Stimulated activated CD8-positive, alpha-beta memory T cell treated with anti-CD3 and anti-CD28 coated beads, Interleukin-15, amount 100 ng/mL, for 48 hours (primary cell): Measurements from ENCODE around the gene ACSF3.

Experiments
- DNase-seq, 2 donors: peaks; one replicate each; pipeline ENCODE4 v3.0.0-alpha.2; 2020; ENCODE audit warnings: low read depth in 2 of 2

The ACSF3 gene

DNA sequence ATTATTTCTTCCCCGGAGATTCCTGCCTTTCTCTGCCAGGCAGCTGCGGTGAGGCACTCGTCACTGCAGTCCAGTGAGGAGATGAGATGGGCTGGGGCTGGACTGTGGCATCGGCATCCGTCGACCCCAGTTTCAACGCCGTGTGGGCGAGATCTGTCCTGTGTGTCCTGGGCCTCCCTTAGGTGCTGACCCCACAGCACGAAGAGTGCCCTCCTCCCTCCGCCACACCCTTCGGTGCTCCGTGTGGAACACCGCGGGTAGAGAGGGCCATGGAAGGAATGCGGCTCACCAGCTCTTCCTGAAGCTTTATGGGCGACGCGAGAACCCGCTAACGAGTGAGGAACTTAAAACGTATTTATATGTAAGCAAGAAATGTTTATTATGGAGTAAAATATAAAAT, 17.6 kb downstream of the ACSF3 start:
- no peak for DNase-seq

DNA sequence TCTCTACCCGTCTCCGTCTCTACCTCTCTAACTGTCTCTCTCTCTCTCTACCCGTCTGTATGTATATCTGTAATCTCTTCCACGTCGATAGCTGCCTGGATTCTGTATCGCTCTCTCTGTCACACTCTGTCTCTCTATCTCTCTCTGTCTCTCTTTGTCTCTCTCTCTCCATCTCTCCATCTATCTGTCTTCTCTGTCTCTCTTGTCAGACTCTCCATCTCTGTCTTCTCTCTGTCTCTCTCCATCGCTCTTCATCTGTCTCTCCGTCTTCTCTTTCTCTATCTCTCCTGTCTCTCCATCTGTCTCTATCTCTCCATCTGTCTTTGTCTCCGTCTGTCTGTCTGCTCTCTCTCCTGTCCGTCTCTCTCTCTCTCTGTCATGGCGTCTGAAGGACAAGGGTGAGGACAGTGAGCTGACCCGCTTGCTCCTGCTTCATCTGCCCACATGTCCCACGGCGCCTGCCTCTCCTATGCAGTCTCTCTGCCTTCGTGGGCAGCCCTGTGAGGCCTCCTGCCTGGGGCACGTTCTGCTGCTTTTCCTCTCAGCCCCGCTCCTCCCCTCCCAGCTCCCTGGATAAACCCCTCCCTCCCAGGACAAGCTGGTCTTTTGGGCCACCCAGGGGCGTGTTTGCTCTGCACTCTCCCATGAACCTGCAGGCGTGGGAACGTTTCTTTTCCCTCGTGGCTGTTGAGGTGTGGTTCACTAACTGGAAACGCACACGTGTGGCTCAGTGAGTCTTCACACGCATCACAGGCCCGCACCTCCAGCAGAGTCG, 18.9 kb downstream of the ACSF3 start:
- DNase-seq = no peak

DNA sequence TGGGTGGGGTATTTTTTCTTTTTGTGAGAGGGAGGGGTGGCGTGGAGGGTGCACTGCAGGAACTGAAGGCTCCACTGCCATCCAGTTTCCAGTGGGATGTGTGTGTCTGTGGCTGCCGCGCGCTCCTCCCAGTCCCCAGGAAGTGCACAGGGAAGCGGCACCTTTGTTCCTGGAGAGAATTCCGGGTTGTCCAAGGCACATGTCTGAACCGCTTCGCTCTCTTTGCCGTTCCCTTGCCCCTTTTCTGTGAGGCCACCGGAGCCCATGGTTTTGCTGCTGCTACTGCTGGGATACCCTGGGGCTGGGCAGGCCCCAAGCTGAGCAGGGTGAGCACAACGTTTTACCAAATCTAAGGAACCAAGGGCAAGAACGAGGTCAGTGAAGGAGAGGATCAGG, 19.5 kb downstream of the ACSF3 start:
- no peak for DNase-seq

DNA sequence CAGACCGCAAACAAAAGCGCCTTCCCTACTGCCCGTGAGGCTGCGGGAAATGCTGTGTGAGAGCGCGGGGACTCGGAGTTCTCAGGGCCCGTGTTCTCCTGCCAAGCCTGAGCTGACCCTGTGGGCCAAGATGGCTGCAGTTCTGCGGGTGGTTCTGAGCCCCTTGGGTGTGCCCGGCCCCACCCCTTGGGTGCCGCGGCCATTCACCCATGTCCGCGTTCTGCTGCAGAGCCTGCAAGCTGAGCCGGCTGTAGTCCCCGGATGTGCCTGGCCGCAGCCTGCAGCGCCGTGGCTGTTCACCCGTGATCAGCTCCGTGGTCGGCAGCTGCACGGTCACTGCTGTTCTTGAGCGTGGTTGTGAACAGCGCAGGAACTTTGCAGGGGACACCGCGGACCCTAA, 20.0 kb downstream of the ACSF3 start:
- no peak for DNase-seq

DNA sequence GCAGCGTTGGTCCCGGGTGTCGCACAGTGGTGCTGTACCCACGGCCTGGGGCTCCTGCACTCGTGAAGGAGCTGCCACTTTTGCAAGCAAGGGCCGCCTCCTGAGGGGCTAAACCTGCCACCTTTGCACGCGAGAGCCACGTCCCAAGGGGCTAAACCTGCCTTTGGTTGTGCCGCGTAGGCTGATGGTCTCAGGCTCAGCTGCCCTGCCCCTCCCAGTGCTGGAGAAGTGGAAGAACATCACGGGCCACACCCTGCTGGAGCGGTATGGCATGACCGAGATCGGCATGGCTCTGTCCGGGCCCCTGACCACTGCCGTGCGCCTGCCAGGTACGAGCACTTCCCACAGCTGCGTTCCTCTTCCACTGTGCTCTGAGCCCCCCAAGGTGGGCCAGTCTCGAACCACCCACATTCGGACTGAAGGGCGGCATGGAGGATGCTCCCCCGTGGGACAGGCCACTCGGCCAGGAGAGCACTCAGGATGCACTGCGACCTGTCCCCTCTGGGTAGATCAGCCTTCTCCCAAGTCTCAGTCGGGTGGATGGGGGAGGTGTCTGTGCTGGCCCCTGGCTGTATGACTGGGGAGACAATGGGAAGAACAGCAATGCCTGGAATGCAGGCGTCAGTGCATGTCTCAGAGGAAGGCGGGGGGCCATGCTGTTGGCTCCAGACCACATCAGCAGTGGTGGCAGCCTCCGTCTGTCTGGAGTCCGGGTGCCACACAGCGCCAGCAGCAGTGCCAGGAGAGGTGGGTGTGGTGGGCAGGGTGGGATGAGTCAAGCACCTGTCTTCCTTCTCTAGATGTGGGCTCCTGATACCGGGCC, 20.7 kb downstream of the ACSF3 start:
- DNase-seq = no peak

DNA sequence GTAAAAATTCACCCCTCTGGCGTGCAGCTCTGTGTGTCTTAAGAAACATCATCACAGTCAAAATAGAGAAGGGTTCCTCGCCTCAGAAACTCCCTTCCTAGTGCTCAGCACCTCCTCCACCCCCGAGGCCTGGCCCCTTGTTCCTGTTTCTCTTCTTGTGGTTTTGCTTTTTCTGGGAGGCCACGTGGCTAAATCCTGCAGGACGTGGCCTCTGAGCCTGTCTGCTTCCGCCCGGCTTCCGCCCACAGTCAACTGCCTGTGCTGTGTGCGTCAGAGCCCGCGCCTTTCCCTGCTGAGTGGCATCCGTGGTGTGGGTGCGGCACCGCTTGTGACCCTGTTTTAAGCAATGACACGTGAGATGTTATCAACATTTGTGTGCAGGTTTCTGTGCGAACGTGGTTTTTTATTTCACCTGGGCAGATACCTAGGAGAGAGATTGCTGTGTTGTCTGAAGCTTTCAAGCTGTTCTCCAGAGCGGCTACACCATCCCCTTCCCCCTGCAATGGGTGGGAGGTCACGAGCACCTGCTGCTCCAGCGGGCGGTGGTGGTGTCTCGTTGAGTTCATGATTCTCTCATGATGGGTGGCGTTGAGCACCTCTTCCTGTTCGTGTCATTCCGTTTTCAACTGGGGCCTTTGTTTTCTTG, 21.7 kb downstream of the ACSF3 start:
- peak; percentile 72 to 82 for DNase-seq

DNA sequence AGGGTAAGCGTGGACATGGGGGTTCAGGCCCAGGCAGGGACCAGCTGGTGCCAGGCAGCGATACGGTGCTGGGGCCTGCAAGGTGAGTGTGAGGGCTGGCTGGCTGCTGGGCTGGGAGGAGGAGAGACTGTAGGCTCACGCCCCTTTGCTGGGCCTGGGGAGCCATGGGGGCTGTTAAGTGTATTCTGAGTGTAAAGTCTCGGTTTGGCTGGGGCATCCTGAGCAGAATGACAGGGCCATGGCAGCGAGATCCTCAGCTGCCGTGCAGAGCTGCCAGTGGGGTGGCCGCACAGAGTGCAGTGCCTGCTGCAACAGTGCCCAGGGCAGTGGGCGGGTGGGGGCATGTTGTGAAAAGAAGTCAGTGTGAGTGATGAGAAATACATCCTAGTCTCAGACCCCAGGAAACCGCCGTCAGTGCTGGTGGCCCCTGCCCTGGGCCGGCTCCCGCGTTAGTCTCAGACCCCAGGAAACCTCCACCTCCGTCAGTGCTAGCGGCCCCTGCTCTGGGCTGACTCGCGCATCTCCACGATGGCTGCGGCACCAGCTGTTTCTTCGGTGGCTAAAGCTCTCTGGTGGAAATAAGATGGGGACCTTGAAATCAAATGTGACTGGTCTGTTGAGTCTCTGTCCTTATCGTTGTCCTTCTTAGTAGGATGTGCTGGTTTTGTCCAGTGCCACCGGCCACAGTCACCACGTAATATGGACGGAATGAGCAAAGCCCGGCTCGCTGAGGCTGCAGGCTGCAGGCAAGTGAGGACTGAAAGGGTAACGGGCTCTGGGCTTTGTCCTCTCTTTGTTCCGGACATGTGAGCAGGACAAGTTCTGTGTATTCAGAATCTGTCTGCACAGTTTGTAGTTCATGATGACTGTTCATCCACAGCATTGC, 22.9 kb downstream of the ACSF3 start:
- DNase-seq = no peak

DNA sequence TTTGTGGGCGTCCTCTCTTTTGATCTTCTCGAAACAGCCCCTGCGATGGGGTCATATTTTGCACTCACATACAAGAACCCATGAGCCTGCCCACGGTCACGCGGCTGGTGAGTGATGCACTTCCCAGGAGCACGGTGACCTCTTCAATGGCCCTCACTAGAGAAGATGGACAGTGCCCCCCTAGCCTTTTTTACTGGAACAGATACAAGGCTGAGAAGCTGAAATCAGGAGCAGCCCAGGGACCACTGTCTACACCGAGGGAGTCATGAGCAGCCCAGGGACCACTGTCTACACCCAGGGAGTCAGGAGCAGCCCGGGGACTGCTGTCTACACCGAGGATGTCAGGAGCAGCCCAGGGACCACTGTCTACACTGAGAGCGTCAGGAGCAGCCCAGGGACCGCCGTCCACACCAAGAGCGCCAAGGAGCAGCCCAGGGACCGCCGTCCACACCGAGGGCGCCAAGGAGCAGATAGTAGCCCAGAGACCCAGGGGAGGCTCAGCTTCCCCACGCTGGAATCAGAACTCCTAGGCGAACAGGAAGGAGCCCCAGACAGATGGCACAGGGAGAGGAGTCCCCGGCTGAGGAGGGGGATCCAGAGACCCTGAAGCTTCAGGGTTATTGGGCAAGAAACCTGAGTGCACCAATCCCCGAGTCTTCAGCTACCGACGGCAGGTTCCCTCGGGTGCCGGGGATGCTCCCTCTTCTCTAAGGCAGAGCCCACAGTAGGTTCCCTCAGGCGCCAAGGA, 23.7 kb downstream of the ACSF3 start:
- DNase-seq = no peak

DNA sequence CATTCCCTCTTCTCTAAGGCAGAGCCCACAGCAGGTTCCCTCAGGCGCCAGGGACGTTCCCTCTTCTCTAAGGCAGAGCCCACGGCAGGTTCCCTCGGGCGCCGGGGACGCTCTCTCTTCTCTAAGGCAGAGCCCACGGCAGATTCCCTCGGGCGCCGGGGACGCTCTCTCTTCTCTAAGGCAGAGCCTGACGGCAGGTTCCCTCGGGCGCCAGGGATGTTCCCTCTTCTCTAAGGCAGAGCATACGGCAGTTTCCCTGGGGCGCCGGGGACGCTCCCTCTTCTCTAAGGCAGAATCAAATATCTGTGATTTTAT, 24.3 kb downstream of the ACSF3 start:
- DNase-seq = no peak

DNA sequence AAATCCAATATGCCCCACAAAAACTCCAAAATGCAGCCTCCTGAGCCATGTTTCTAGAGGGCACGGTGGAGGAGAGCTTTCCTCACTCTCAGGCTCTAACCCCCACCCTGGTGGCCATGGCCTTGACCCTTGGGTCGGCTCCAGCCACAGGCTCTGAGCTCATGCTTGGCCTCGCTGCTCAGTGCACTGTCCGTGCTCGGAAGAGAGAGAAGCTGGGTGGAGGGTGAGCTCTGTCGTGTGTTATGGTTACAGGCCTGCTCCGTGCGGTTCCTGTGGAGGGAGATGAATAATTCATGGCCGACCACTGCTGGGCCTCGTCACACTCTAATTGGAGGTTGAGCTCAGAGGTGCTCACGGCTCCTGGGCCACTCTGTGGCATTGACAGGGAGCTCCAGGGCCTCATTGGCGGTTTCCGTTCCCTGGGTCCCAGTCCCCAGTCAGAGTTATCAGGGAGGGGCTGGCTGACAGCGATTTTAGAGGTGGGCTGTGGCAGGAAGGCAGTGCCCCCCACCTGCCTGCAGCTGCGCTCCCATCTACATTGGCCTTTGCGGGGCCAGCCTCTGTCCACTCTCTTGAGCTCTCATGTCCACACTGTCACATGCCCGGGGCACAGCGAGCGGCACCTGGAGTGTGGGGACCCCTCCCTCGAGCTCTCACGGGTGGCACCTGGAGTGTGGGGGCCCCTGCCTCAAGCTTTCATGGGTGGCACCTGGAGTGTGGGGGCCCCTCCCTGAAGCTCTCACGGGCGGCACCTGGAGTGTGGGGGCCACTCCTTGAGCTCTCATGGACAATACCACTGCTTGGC, 24.9 kb downstream of the ACSF3 start:
- no peak for DNase-seq

DNA sequence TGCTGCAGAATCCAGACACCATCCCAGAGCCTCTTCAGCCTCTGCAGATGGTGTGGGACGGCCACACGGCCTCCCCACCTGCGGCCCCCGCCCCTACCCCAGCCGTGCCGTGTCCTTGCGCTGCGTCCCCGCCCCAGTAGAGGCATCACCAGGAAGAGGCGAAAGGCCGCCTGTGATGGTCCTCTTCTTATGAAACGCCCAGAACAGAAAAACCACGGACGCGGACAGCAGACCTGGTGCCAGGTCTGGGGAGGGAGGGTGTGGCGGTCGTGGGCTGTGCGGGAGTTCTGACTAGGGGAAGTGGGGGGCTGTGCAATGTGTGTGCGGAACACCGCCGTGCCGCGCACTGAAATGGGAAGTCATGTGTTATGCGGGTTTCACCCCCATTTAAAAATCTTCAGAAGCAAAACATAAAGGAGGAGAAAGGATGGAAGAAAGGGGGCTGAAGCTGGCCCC, 25.5 kb downstream of the ACSF3 start:
- no peak for DNase-seq

DNA sequence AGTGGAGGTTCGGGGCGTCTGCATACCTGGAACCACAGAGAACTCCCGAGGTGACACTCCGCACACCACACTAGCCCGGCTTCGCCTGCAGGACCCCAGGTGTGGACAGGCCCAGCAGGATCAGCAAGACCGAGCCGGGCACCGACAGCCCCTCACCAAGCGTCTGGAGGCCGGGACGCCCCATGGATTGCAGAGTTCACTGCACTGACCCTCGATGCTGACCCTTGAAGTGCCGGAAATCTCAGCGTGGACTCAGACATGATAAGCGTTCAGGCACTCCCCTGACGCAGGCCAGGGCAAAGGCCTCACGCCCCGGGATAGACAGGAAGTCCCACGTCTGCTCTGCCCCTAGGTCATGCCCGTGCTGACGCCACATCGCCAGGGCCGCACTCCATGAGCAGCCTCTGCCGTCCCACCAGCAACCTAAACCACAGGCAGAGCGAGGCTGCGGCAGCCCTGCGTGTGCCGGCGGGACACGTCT, 26.0 kb downstream of the ACSF3 start:
- DNase-seq = no peak

DNA sequence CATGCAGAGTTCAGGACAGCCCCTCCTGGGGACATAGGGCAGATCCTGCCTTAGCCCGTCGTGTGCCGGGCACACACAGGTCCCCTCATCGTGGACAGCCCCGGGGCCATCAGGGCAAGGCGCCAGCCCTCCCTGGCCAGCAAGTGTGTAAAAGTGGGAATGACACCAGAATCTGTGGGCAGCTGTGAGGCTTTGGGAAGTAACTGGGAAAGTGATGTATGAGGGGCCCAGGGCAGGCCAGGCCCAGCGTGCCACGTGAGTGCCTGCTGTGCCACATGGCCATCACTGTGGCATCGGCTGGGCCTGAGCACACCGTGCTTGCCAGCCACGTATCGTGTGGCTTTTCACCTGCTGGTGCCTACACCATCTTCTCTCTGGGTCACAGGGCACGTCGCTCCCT, 26.6 kb downstream of the ACSF3 start:
- no peak for DNase-seq

DNA sequence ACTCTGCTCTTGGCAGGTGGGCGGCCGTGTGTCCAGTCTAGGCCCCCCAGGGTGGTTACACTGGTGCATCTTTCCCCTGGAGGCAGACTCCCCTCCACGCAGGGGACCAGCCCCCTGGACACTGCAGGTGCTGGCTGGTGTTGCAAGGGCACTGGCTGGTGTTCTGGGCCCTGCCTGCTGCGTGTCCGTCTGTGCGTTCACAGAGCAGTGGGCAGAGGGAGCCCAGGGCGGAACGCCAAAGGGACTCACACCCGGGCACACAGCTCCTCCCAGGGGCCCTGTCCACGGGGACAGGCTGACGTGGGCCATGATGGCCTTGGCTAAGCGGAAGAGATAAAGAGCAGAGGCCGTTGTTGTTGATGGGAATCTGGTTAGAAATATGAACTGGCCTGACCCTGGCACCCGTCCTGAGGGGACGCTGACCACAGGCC, 27.3 kb downstream of the ACSF3 start:
- DNase-seq = no peak

DNA sequence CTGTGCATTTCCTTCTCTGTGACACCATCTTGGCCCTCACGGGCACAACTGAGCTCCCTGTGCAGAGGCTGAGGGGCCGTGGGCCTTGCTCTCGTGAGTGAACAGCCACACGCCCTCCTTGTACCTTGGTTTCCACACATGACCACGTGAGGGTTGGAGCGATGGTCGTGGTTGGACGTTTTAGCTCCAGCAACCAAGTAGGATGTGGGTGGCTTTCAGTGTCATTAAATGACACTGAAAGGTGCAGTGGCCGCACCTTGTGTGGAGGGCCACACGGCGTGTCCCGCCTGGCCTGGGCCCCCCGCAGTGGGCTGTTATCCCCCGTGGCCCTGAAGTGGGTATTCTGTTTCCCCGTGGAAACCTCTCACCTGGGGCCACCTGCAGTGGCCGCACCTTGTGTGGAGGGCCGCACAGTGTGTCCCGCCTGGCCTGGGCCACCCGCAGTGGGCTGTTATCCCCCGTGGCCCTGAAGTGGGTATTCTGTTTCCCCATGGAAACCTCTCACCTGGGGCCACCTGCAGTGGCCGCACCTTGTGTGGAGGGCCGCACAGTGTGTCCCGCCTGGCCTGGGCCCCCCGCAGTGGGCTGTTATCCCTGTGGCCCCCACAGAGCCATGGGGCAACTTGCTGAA, 28.2 kb downstream of the ACSF3 start:
- DNase-seq = no peak

DNA sequence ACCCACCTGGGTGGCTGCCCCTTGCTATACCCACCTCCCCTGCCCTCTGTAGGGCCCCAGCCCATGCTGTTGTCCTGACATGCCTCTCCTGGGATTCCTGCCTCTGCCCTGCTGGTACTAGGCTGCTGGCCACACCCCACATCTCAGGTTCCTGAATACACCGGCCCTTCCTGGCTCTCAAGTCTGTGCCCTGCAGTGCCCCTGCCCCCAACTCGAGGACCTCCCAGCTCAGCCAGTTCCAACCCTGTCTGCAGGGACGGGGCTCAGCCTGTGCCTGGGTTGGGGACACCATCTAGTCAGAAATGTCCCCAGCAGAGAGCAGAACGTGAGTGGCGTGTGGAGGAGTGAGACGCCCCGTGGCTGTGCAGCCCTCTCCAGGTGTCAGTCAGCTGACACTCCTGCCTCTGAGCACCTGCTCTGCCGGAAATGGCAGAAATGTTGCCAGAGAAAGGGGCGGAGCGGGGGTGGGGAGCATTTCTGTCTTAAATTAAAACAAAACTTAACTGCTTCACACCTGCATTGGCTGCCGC, 28.7 kb downstream of the ACSF3 start:
- DNase-seq = no peak

DNA sequence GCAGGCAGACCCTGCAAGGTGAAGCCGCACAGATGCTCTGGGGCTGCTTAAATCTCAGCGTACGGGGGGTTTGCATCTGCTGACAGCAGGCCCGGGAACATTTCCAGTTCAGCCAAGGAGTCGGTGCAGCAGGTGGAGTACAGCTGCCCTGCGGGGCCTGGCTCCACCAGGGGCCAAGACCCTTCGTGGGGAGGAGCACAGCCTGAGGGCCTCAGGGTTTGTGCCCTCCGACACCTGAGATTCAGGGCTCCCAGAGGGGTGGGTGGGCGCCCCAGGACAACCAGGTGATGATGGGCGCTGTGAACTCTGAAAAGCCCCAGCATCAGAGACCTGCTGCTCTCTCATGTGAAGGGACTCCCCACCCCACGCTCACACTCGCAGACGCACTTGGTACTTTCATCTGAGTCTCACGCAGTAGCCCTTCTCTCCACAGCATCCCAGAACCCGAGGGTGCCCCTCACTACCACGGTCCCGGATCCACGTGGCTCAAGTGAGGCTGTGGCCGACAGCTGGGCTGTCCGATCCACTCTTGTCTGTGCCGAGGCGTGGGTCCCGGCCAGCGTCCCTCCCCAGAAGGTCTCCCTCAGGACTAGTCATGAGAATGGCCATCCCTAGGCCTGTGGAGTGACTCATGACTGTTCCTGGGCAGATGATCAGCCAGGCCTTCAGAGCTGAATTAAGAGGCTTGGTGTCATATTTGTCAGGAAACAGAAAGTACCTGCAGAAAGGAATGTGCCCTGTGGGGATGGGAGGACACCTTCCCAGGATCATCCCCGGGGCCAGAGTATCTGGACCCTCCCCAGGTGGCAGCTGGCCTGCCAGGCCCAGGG, 29.6 kb downstream of the ACSF3 start:
- no peak for DNase-seq

DNA sequence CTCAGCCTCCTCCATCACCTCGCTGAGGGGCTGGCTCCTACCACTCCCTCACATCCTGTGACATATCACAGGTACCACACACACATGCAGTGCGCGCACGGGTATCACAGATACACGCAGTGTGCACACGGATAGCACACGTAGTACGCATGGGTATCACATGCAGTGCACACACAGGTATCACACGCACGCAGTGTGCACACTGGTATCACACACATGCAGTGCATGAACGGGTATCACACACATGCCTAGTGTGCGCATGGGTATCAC, 30.1 kb downstream of the ACSF3 start:
- DNase-seq = no peak

DNA sequence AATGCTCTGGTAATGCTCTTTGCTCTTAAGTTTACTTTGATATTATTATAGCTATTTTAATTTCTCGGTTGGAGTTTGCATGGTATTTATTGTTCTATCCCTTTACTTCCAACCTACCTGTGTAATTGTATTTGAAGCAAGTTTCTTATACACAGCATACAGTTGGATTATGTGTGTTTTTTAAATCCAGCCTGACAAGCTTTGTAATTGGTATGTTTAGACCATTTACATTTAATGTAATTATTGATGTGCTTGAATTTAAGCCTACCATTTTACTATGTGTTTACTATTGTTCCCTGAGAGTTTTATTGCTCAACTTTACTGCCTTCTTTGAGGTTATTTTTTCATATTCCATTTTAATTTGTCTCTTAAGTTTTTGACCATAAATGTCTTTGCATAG, 35.7 kb downstream of the ACSF3 start:
- no peak for DNase-seq
